SHP77 (cell line): ENCODE data around the gene UFSP1.

Experiments used
- DNase-seq, 2 experiments: peaks; one replicate each; lab custom pipeline; 2025; lab: John Stamatoyannopoulos, UW

Gene UFSP1

DNA sequence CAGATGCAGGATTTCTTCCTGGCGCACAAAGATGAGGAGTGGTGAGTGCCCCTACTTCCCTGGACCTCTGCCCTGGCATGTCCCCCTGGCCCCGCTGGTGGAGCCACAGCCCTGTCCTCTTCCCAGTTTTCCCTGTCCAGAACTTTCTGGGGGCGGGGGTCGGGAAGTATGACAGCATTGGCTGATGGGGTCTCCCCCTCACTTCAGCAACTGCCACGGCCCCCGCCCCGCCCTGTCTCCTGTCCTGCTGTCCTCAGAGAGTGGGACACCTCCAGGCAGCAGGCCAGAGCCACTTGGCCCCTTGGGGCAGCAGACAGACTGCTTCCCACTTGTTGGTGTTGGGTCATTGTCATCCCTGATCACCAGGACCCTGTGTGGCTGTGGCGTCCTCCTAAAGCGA, 7.3 kb downstream of the UFSP1 start:
- no peak for DNase-seq

DNA sequence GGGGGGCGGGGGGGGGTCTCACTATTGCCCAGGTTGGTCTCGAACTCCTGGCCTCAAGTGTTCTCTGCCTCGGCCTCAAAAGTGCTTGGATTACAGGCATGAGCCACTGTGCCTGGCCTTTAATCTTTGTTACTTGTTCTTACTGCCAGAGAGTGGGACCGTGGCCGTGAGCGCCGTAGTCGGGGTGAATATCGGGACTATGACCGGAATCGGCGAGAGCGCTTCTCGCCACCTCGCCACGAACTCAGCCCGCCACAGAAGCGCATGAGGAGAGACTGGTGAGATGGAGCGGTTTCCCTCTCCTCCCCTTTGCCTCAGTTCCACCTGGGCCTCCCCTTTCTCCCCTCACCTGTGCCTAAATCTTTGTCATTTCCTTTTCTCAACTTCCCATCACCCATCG, 8.4 kb downstream of the UFSP1 start:
- DNase-seq, result no peak

DNA sequence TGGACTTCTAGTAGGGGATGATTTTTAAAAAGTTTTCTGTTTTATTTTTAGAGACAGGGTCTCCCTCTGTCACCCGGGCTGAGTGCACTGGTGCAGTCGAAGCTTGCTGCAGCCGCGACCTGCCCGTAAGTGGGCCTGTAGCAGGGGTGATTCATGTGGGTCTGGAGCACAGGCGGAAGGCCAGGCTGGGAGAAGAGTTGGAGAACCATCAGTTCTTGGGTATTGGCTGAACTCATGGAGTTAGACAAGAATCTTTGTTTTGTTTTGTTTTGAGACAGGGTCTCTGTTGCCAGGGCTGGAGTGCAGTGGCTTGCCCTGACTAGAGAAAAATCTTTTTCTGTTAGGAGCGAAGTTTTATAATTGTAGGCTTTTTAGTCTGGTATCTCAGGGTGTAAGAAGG, 8.9 kb downstream of the UFSP1 start:
- no peak for DNase-seq

DNA sequence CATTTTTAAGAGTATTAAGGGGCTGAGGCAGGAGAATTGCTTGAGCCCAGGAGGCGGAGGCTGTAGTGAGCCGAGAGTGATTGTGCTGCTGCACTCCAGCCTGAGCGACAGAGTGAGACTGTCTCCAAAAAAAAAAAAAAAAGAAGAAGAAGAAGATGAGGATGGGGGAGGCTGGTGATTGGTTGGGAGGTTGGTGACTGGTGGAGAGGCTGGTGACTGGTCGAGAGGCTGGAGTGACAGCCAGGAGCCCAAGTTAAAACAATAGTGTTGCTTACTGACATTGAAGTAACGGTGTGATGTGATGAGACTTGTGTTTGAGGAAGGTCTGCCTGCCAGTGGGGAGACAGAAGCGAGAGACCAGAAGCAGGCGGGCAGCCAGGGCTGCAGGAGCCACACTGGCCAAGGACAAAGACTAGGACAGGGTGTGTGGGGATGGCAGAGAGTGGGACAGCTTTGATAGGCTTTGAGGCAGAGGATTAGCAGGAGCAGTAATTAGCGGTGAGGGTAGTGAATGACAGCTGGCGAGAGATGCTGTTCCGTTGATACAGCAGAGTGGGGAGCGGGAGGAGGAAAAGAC, 9.7 kb downstream of the UFSP1 start:
- no peak for DNase-seq

DNA sequence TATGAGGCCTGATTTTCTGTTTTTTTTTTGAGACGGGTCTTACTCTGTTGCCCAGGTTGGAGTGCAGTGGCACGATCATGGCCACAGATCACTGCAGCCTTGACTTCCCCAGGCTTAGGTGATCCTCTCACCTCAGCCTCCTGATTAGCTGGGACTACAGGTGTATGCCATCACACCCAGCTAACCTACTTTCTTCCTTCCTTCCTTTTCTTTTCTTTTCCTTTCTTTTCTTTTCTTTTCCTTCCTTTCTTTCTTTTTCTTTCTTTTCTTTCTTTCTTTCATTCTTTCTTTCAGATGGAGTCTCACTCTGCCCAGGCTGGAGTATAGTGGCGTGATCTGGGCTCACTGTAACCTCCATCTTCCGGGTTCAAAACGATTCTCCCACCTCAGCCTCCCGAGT, 10.8 kb downstream of the UFSP1 start:
- no peak for DNase-seq

DNA sequence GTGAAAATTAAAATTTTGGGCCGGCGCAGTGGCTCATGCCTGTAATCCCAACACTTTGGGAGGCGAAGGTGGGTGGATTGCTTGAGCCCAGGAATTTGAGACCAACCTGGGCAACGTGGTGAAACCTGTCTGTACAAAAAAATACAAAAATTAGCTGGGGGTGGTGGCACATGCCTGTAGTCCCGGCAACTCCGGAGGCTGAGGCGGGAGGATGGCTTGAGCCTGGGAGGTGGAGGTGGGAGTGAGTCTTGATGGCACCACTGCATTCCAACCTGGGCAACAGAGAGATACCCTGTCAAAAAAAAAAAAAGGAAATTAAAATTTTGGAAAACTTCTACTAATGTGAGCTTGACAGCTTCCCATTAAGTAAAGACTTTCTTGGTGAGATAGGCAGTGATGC, 11.5 kb downstream of the UFSP1 start:
- no peak for DNase-seq

DNA sequence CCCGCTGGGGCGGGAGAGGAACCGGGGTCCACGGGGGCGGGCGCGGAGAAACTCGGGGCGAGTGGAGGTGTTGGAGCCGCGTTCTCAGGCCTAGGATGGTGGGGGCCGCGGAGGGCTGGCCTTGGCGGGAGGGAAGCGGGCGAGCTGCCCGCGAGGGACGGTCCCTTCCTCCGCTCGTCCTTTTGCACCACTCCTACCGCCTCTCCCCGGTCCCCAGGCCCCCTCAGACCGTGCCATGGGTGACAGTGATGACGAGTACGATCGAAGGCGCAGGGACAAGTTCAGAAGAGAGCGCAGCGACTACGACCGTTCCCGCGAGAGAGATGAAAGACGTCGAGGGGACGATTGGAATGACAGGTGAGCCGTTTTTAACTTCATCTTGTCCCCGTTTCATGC, 14.2 kb downstream of the UFSP1 start:
- DNase-seq, result no peak

DNA sequence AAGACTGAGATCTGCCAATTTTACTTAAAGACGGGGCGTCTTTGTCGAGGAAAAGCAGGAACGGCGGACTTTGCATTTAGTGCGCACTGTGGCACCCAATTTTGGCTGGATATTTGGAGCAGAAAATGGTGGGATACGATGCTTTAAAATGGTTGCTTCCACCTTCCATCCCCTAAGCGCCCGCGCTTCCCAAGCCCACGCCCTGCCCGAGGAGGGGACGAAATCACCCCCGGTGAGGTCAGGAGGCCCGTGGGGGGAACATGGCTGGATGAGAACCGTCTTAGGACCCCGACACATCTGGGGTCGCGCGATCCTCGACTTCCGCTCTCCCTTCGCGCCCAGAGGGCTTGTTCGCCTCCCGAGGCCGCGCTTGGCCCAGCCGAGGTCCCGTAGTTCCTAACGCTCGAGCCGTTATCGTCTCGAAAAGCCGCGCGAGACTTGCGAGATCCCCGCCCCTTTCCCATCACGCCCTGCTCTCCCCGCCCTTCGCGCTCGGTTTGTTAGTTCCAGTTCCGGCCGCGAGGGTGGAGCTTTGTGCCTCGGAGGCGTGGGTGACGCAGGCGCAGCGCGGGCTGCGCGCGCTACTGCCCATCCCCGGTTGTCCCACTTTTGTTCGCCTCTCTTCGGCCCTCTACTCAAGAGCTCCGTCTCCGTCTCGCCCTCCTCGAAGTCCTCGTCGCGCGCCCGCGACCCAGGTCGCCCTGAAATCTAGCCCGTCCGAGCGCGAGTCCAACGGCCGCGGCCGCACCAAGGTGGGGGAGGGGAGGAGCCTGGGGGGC, 14.7 kb downstream of the UFSP1 start, which contains the start of gene SRRT:
Gene SRRT, plus strand, starts transcription at position 527 of the 779 bp plus-strand sequence. CDS start 488 bp downstream, outside the sequence.
- DNase-seq, result peak; percentile 96 to 97

DNA sequence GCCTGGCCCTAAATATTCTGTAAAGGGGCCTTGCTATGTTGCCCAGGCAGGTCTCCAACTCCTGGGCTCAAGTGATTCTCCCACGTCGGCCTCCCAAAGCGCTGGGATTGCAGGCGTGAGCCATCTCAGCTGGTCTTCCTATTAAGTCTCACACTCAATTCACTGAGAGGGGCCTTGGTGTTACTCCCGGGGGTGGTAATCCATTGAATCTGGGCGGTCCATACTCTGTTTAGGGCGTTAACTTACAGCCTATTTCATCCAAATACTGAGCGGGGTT, 15.3 kb downstream of the UFSP1 start:
- no peak for DNase-seq

DNA sequence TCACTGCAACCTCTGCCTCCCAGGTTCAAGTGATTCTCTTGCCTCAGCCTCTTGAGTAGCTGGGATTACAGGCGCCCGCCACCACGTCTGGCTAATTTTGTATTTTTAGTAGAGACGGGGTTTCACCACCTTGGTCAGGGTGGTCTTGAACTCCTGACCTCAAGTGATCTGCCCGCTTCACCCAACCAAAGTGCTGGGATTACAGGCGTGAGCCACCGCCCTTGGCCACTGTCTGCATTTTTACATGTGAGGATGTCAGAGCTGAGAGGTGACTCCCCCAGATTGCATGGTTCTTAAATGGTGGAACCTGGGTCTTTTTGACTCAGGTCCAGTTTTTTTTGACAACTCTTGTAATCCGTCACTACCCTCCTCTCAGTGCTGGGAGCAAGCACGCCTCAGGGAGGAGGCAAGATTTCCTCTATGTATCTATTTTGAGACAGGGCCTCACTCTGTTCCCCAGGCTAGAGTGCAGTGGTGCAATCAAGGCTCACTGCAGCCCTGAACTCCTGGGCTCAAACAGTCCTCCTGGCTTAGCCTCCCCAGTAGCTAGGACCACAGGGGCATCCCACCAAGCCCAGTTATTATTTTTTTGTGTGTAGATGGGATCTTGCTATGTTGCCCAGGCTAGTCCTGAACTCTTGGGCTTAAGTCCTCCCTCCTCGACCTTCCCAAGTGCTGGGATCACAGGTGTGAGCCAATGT, 15.8 kb downstream of the UFSP1 start:
- no peak for DNase-seq

DNA sequence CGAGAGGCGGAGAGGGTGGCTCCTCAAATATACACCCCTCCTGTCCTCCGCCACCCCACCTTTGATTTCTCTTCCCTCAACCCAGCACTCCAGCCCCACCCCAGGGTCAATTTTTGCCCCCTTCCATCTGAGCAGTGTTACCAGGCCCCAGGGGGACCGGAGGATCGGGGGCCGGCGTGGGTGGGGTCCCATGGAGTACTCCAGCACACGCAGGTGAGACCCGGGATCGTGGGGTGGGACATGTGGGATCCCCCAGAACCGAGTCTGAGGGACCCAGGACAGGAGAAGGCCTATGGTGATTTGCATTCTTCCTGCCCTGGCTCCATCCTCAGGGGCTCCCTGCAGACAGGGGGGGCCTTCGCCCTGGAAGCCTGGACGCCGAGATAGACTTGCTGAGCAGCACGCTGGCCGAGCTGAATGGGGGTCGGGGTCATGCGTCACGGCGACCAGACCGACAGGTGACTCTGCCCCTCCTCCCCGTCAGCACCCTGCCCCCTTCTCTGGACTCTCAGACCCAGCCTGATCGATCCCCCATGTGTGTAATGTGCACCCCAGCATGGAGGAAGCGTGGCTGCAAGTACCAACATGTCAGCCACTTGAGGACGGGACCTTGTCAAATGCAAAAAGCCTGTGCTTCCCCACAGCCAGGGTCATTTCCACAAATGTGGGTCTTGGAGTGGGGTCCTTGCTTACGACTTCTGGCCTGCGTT, 21.6 kb downstream of the UFSP1 start:
- no peak for DNase-seq

DNA sequence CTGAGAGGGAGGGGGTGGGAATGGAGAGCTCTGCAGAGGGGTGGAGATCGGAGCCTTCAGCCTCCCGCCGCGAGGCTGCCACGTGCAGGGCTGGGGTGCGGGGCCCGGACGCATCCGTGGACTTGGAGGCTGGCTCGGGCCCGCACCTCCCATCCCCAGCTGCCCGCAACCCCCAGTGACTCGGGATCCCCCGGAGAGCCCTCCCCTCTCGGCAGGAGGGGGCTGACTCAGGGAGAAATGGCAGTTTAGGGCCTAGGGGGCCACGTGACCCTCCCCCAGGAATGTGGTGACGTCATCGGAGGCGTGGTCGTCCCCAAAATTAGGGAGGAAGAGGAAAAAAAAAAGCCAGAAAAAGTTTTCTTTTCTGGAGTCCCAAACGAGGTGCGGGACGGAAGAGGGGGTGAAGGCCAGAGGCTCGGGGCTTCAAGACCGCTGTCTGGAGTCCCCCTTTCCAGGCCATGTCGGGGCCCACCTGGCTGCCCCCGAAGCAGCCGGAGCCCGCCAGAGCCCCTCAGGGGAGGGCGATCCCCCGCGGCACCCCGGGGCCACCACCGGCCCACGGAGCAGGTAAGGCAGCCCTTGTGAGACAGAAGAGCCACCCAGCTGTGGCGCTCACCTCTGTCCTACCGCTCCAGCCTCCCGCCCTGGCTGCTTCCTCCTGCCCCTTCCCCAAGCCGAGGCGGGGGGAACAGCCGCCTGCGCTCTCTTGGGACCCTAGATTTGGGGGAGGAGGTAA, 22.3 kb downstream of the UFSP1 start, which contains the start of gene TRIP6:
Gene TRIP6, plus strand, starts transcription at position 348 of the 736 bp plus-strand sequence. Its CDS starts 111 bp downstream, at position 459.
- no peak for DNase-seq

DNA sequence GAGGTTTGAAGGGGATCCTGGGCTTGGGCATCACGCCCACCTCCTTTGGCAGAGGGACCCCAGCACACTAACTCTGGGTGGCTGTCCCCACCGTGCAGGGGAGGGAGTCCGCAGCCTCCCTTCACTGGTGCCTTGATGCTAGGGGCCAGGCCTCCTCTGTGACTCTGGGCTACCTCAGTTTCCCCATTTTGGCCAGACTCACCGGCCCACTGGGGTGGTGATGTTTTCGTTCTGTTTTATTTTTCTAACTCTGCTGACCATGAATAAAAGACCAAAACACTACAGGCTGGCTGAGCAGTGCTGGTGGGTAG, 22.8 kb downstream of the UFSP1 start:
- no peak for DNase-seq

DNA sequence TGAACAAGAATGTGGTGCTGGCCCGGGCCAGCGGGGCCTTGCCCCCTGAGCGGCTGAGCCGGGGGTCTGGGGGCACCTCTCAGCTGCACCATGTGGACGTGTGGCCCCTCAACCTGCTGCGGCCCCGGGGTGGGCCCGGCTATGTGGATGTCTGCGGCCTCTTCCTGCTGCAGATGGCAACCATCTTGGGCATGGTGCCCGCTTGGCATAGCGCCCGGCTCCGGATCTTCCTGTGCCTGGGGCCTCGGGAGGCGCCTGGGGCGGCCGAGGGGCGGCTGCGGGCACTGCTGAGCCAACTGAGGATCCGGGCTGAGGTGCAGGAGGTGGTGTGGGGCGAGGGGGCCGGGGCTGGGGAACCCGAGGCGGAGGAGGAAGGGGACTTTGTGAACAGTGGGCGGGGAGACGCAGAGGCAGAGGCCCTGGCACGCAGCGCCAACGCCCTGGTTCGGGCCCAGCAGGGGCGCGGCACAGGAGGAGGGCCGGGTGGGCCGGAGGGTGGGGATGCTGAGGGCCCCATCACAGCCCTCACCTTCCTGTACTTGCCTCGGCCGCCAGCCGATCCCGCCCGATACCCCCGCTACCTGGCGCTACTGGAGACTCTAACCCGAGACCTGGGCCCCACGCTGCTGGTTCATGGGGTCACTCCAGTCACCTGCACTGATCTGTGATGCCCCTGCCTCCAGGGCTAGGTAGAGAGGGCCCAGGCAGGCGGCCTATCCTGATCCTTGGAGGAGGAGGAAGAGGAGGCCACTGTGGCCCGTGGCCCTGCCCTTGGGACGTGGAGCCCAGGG, 23.4 kb downstream of the UFSP1 start:
- no peak for DNase-seq

DNA sequence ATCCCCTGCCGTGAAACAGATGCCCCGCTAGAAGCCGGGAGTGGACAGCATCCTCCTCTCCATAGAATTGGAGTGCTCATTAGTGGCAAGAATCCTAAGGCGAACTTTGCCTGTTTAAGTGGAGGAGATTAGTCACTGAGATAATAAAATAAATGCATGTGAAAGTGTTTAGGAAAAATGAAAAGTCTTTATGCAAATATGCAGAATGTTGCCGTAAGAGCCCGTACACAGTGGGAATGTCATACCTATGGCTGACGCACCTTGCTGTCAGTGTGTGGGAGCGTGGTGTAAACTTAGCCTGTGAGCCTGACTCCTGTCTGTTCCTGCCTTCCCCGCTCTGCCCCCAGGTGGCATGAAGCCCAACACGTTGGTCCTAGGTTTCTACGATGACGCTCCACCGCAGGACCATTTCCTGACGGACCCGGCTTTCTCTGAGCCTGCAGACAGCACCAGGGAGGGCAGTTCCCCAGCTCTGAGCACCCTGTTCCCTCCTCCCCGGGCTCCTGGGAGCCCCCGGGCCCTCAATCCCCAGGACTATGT, 24.1 kb downstream of the UFSP1 start:
- no peak for DNase-seq

DNA sequence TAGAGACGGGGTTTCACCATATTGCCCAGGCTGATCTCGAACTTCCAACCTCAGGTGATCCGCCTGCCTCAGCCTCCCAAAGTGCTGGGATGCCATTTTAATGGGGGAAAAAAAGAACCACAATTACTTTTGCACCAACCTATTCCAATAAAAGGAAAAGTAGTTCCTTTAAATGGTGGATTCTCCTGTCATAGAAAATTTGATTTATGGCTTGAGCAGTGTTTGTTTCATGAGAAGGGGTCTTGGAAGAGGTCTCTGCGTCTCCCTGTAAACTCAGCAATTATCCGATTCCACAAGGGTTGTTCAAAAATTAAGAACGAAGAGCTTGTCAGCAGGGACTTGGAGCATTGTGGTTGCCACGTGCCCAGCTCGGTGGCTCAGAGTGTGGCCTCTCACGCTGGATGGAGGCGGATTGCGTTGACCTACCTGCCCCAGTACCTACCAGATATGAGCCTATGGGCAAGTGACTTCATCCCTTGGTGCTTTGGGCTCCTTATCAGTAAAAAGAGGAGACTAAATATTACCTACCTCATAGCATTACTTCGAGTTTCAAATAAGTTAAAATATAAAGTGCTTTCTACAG, 25.2 kb downstream of the UFSP1 start:
- no peak for DNase-seq

DNA sequence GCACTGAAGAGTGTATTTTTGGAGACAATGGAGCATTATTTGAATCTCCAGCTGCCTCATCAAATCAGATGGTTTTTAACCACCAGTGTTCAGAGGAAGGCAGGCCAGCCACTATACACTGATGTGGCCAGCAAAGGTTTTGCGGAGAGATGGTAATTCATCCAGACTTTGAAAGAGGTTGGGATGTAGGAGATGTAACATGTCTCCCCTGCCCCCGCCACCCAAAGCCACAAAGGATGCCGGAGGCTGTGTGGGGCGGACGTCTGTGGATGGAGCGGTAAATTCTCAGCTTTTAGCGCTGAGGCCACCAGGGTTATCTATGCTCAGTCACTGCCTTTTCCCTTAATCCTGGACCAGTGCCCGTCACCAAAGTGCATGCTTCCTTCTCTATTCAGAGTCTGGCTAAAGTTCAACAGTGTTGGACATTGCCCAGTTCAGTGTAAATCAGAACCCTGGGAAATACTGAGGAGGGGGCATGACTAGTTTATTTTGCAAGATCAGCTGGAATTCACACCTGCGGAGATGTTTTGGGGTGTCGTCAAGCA, 26.0 kb downstream of the UFSP1 start:
- no peak for DNase-seq

DNA sequence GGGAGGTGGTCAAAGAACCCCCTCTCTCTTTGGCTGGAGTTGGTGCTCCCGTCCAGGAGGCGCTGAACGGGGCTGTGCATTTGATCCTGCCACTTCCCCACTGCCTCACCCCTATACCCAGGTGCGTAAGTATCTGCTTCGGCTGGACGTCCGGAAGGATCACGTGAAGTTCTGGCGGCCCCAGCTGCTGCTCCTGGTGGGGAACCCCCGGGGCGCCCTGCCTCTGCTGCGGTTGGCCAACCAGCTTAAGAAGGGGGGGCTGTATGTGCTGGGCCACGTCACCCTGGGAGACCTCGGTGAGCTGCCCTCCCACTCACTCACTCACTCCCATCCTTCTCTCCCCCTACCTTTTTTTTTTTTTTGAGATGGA, 27.9 kb downstream of the UFSP1 start:
- DNase-seq, result no peak

DNA sequence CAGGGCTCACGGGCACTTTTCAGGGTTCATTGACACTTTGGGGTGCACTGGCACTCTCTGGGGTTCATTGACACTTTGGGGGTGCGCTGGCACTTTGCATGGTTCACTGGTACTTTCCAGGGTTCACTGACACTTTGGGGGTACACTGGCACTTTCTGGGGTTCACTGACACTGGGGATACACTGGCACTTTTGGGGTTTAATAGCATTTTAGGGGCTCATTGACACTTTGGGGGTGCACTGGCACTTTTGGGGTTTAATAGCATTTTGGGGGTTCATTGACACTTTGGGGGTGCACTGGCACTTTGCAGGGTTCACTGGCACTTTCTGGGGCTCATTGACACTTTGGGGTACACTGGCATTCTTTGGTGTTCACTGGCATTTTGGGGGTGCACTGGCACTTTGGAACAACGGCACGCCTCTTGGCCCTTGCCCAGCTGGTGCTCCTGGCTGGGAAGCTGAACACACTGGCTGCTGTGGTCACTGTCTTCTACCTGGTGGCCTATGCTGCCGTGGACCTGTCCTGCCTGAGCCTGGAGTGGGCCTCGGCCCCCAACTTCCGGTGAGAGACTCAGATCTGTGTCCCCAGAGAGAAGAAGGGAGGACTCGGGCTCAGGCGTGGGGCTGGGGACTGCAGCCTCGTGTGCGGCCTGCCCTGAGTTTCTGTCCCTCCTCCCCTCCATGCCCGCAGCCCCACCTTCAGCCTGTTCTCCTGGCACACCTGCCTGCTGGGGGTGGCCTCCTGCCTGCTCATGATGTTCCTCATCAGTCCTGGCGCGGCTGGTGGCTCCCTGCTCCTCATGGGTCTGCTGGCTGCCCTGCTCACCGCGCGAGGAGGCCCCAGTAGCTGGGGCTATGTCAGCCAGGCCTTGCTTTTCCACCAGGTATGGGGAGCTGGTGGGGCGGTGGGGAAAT, 28.6 kb downstream of the UFSP1 start:
- no peak for DNase-seq
